ENCODE measurements around the gene DKK3. TPM values are rescaled to one million over a fixed set of nuclear protein-coding genes. Genes with fewer than 3 reads are reported as not detected.

Gene DKK3
- total and polyA plus RNA-seq, 2 experiments from 2014 or later, result 16.8 to 31.1 TPM

GRCh38 chr11:11942668-11943067 lies 65.8 kb downstream of the DKK3 start:
- Mint-ChIP-seq H3K27me3 (ENCODE audit: insufficient read depth, low read depth, poor library complexity) (peaks cover 2% of the 10 kb centered on the region), H3K27ac (no peak overlapping the region), H3K36me3 (ENCODE audit: low read depth) (peaks cover 10% of the 10 kb centered on the region; the same call in 2 of the 3 replicates), H3K4me1 (peaks cover 7% of the 10 kb centered on the region), H3K9me3 (no peaks in the 10 kb centered on the region), H3K4me3 (no peak overlapping the region)
- Histone ChIP-seq H3K4me2 (no peak overlapping the region), H3F3A (replicated peaks; ENCODE audit: low read depth) (no peaks in the 10 kb centered on the region), H3K36me3 (ENCODE audit: insufficient read depth) (no peaks in the 10 kb centered on the region), H3K4me3 (no peak overlapping the region), H2AFZ (no peak overlapping the region), H3K9me2 (ENCODE audit: insufficient read depth) (no peaks in the 10 kb centered on the region), H3K27me3 (ENCODE audit: insufficient read depth) (no peaks in the 10 kb centered on the region), H3K27ac (ENCODE audit: low read depth) (no peak overlapping the region), H3K79me2 (replicated peaks; ENCODE audit: insufficient read depth) (no peaks in the 10 kb centered on the region), H3K4me1 (ENCODE audit: insufficient read depth) (no peaks in the 10 kb centered on the region), H4K20me1 (replicated peaks; ENCODE audit: insufficient read depth) (no peaks in the 10 kb centered on the region)
- TF ChIP-seq CTCF (conservative IDR thresholded peaks at IDR 0.05; ENCODE audit: low read depth in 2 of 2) (no peak), ZNF462 (CRISPR knock-in tag; IDR thresholded peaks at IDR 0.05) (no peak), JUNB (IDR thresholded peaks at IDR 0.05; ENCODE audit: unreplicated experiment) (no peak), ZNF114 (CRISPR knock-in tag; IDR thresholded peaks at IDR 0.05) (no peak), POLR2AphosphoS5 (IDR thresholded peaks at IDR 0.05; ENCODE audit: low read depth) (no peak), CREB1 (CRISPR knock-in tag; IDR thresholded peaks at IDR 0.05; ENCODE audit: low read depth) (no peak), NANOG (IDR thresholded peaks at IDR 0.05; ENCODE audit: borderline replicate concordance) (no peak), EZH2 (IDR thresholded peaks at IDR 0.05; ENCODE audit: low read depth, unreplicated experiment) (no peak), STAT1 (IDR thresholded peaks at IDR 0.05; ENCODE audit: unreplicated experiment) (no peak), EZH2phosphoT487 (IDR thresholded peaks at IDR 0.05; ENCODE audit: unreplicated experiment) (no peak), ETS1 (IDR thresholded peaks at IDR 0.05) (no peak), REST (IDR thresholded peaks at IDR 0.05; ENCODE audit: unreplicated experiment) (no peak)
- ATAC-seq (no peak), DNase-seq (ENCODE audit: low spot score) (no peak)
